Erythroblast (primary cell): Measurements from ENCODE around the gene CXCL1.

Experiments
- DNase-seq, 2 experiments: peaks; one replicate each; lab custom pipeline; 2025; lab: John Stamatoyannopoulos, UW
- GATA1 ChIP-seq: IDR thresholded peaks from 2 replicates; pipeline ENCODE4 v1.6.1; 2011; ENCODE audit warnings: low read depth, mild to moderate bottlenecking, control low read depth, low read length, moderate library complexity
- POLR2A ChIP-seq: IDR thresholded peaks from 2 replicates; pipeline ENCODE4 v1.6.1; 2011; ENCODE audit warnings: mild to moderate bottlenecking, low read length

Gene CXCL1

GRCh38 chr4:73859614-73860088 lies 9.5 kb upstream of the CXCL1 start:
- no peak for DNase-seq
- TF ChIP-seq GATA1 (no peak), POLR2A (no peak)

- TF ChIP-seq GATA1, result no peak
- no peak for TF ChIP-seq POLR2A
- DNase-seq, result no peak
Observed at GRCh38 chr4:73860181-73860580, 9.0 kb upstream of the CXCL1 start.

- DNase-seq, result no peak
- TF ChIP-seq GATA1, result no peak
- TF ChIP-seq POLR2A, result no peak
Observed at GRCh38 chr4:73860917-73861316, 8.3 kb upstream of the CXCL1 start.

DNA sequence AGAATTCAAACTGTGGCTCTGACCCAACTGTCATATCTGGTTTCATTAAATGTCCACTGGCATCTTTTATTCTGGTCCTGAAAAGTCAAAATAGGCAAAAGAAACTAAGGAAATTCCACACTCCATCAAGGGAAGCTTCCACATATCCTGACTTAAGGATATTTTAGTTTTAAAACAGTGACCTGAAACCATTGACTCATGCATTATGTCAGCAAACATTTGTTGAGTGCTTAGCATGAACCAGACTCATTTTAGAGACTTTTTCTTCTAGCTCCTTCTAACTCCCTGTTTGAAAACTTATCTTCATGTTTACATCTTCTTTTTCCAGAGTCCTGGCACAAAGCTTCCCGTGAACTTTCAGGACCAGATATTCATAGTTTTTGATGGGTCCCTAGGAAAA lies 6.9 kb upstream of the CXCL1 start:
- no peak for DNase-seq
- TF ChIP-seq GATA1, result no peak
- no peak for TF ChIP-seq POLR2A

DNA sequence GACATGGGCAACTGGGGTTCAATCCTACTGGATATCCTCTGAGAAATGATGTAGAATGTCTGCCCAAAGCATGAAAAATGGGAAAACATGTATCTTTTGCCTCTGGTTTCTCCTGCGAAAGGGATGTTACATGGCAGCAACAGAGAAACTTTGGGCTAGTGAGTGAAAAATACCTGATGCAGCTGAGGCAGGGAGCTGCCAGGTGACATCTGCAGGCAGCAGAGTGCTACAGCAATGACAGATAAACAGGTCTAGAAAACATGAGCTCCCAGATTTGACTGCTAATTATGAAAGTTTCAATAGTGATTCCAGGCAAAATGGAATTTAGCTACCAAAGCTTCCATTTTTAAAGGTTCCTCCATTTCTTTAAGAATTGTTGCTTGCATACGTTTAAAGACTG lies 4.8 kb upstream of the CXCL1 start:
- no peak for DNase-seq
- TF ChIP-seq GATA1 (no peak), POLR2A (no peak)

DNA sequence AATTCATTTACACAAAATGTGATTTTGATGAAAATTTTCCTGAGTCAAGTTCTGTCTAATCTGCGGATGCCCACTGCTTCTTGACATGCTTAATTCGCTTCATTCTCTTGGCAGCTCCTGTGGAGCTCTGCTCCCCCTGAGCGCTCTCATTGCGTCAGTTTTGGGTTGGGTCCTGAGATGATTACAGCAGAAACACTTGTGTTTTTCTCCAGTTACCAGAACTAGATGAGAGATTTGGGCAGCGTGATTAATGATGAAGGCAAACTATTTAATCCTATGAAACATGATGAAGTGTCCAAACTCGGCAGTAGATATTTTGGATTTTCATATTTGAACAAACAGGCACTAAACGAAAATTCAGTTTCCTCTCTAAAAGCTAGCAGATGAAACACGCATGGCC lies 4.2 kb upstream of the CXCL1 start:
- no peak for DNase-seq
- TF ChIP-seq POLR2A (no peak), GATA1 (no peak)

- DNase-seq, result no peak
- TF ChIP-seq POLR2A (no peak), GATA1 (no peak)
Observed at GRCh38 chr4:73865431-73866096, 3.6 kb upstream of the CXCL1 start.

DNA sequence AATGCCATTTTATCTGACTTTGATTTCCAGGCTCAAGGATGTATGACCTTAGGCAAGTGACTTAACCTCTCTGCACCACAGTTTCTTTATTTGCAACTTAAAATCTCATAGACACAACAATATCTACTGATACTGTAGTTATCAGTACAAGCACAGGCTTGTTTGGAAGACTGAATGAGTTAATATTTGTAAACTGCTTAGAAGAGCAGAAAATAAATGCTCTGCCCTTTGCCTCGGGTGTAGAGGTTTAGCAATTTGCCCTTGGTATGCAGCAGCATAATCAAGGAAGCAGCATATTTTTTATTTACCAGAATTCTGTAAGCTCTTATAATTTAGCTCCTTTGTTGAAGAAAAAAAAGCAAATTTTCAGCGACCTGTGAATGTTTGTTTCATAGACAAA lies 2.9 kb upstream of the CXCL1 start:
- no peak for DNase-seq
- TF ChIP-seq POLR2A, result no peak

- TF ChIP-seq POLR2A (no peak), GATA1 (no peak)
- DNase-seq, result no peak
Observed at GRCh38 chr4:73867783-73868182, 1.4 kb upstream of the CXCL1 start.

DNA sequence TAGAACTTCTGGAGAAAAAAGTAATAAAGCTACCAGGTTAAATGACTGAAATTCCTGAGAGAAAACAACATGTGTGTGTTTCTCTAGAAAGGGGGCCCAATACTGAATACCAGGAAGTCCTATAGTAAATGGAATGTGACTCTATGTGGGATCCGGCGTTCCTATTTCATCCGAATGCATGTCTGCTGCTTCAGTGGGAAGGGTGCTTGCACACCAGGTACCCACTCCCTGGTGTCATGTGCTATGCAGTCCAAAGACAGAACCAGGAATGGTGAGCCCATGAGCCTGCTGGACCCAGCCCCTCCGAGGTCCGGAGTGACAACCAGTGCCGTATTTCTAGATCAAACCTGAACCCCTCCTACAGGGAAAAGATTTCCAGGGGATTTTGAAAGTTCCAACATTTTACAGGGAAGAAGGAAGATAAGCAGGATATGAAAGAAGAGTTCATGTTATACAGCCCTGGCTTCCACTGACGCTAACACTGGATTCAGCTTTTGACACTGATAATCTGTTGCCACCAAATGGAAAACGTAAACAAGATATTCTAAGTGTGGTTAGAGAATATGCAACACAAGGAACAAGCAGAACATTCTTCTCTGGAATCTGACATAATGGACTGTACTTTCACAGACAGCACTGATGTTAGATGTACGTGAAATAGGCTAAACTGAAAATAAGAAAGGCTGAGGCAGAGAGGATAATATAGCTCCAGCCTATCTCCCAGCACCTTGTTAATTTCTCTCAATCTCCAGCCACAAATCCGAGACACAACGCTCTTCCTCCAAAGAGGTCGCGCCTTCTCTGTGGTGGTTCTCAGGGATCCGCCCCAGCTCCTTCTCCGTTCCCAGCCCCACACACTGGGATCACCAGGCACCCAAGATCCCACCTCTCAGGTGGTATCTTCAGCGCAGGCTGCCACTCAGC lies 725 bp upstream of the CXCL1 start:
- no peak for TF ChIP-seq POLR2A
- TF ChIP-seq GATA1, result no peak
- DNase-seq, result no peak

- DNase-seq, result no peak
- TF ChIP-seq GATA1 (no peak), POLR2A (no peak)
Observed at GRCh38 chr4:73870260-73870659, 1.1 kb downstream of the CXCL1 start.

GRCh38 chr4:73870768-73871167 lies 1.6 kb downstream of the CXCL1 start:
- TF ChIP-seq POLR2A (no peak), GATA1 (no peak)
- no peak for DNase-seq

DNA sequence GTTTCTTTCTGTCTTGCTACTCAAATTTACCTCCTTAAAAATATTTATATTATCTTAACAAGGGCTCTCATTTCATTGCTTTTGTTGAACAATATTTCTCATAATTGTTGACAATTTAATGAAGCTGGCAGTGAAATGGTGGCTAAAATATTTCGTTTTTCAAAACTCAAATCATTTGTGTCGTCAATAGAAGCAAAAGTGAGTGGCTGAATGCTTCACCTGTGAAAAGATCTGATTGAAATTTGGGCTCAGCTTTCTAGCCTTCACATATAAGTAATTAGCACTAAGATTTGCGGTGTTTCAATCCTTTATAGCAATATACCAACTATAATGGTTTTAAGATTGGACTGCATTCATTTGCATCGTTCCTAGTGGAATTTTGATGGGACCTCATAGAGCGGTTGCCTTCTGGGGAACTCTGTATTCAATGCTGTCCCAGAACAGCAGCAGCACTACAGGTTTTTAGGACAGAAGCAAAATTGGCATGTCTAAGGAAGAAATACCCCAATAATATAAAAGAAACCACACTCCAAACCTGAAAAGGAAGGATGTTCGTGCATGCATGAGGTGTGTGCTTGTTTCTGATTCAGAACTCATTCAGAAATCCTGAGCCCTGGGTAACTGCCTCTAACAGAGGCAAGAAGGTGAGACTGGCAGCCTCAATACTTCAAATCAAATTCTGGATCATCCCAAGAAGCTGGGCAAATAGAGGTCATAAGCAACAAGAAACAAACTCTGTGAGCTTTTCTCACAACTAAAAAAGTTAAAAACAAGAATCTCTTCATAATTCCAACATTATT lies 2.5 kb downstream of the CXCL1 start:
- DNase-seq, result no peak
- TF ChIP-seq POLR2A (no peak), GATA1 (no peak)

GRCh38 chr4:73872316-73873108 lies 3.3 kb downstream of the CXCL1 start:
- no peak for DNase-seq
- TF ChIP-seq GATA1 (no peak), POLR2A (no peak)
